ENCODE measurements around the gene PTPN23.

Gene PTPN23

DNA sequence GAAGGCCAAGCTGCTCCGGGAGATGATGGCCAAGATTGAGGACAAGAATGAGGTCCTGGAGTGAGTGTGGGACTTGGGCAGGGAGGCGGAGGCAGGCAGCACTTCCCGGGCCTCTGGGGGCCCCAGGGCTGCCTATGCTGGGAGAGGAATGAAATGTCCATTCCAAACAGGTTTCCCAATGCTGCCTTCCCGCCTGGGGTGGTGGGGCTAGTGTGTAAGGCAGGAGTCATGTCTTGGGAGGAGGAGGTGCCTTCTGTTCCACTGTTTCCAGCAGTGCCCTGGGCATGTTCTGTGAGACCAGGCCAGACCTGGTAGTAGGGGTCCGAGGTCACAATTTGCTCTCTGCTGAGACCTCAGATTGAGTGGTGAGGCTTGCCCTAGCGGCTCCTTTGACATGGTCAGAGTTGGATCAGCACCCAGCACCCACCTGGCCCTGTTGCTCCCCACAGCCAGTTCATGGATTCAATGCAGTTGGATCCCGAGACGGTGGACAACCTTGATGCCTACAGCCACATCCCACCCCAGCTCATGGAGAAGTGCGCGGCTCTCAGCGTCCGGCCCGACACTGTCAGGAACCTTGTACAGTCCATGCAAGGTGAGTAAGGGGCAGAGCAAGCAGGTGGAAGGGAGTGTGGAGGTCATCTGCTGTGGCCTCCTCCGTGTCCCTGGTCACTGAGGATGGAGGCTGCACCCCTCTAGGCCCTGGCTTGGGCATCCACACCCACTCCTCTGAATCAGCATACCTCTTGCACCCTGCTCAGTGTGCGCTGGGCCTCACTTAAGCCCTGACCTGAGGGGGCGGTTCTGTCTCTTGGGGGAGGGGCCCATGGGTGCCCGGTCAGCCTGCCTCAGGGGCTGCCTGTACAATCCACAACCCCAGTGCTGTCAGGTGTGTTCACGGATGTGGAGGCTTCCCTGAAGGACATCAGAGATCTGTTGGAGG is 27.3 kb downstream of the PTPN23 start:
- Histone ChIP-seq H3K36me3 (ENCODE audit: control insufficient read depth, insufficient read depth, low read length) (peaks cover 15% of the 10 kb centered on the region), H3K79me1 (ENCODE audit: low read length) (no peaks in the 10 kb centered on the region)
- no CpG with 5 or more reads among the region's 18 CpGs for WGBS (ENCODE audit: extremely low coverage, insufficient coverage, low lambda C conversion rate)

DNA sequence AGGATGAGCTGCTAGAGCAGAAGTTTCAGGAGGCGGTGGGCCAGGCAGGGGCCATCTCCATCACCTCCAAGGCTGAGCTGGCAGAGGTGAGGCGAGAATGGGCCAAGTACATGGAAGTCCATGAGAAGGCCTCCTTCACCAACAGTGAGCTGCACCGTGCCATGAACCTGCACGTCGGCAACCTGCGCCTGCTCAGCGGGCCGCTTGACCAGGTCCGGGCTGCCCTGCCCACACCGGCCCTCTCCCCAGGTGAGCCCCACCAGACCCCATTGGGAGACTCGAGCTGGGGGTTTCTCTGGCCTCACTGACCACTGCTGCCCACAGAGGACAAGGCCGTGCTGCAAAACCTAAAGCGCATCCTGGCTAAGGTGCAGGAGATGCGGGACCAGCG is 28.0 kb downstream of the PTPN23 start:
- Histone ChIP-seq H3K27ac (ENCODE audit: low read depth, low read length) (no peak overlapping the region), H3K9ac (ENCODE audit: low read length) (no peak overlapping the region), H3K36me3 (ENCODE audit: control insufficient read depth, insufficient read depth, low read length) (peaks cover 18% of the 10 kb centered on the region), H2AK5ac (ENCODE audit: low read length) (no peak overlapping the region), H3K4me1 (ENCODE audit: control insufficient read depth, low read depth, low read length) (no peaks in the 10 kb centered on the region), H3K79me1 (ENCODE audit: low read length) (no peaks in the 10 kb centered on the region), H4K8ac (ENCODE audit: low read depth, low read length) (no peak overlapping the region), H2BK120ac (ENCODE audit: low read depth, low read length) (no peak overlapping the region), H3K27me3 (ENCODE audit: insufficient read depth, low read length, poor library complexity) (no peaks in the 10 kb centered on the region), H3K4ac (ENCODE audit: low read depth, low read length) (no peak overlapping the region), H3K56ac (ENCODE audit: low read length) (no peak overlapping the region), H2BK15ac (replicated peaks; ENCODE audit: low read depth) (no peak overlapping the region), H3K23ac (ENCODE audit: low read length) (no peak overlapping the region), H2BK5ac (ENCODE audit: low read length) (no peak overlapping the region), H3K18ac (ENCODE audit: low read length) (no peak overlapping the region), H4K5ac (ENCODE audit: low read length) (no peak overlapping the region), H3K79me2 (ENCODE audit: control insufficient read depth, insufficient read depth, low read length) (no peaks in the 10 kb centered on the region), H3K4me2 (ENCODE audit: low read length) (no peak overlapping the region), H3K4me3 (ENCODE audit: low read length) (no peak overlapping the region)
- no peak for DNase-seq
- WGBS (ENCODE audit: extremely low coverage, insufficient coverage, low lambda C conversion rate): no CpG with 5 or more reads among the region's 15 CpGs

More for the DNA sequence above, 27.3 kb downstream of the PTPN23 start:
- Histone ChIP-seq H3K9ac (ENCODE audit: low read length) (no peak overlapping the region), H2BK15ac (replicated peaks; ENCODE audit: low read depth) (no peak overlapping the region), H3K27ac (ENCODE audit: low read depth, low read length) (no peak overlapping the region), H3K56ac (ENCODE audit: low read length) (no peak overlapping the region), H3K18ac (ENCODE audit: low read length) (no peak overlapping the region), H4K8ac (ENCODE audit: low read depth, low read length) (no peak overlapping the region), H2BK5ac (ENCODE audit: low read length) (no peak overlapping the region), H3K4ac (ENCODE audit: low read depth, low read length) (no peak overlapping the region), H3K4me2 (ENCODE audit: low read length) (no peak overlapping the region), H3K23ac (ENCODE audit: low read length) (no peak overlapping the region), H3K4me1 (ENCODE audit: control insufficient read depth, low read depth, low read length) (no peaks in the 10 kb centered on the region), H3K4me3 (ENCODE audit: low read length) (no peak overlapping the region), H3K27me3 (ENCODE audit: insufficient read depth, low read length, poor library complexity) (no peaks in the 10 kb centered on the region), H2AK5ac (ENCODE audit: low read length) (no peak overlapping the region), H4K5ac (ENCODE audit: low read length) (no peak overlapping the region), H2BK120ac (ENCODE audit: low read depth, low read length) (no peak overlapping the region), H3K79me2 (ENCODE audit: control insufficient read depth, insufficient read depth, low read length) (no peaks in the 10 kb centered on the region)
- no peak for DNase-seq

DNA sequence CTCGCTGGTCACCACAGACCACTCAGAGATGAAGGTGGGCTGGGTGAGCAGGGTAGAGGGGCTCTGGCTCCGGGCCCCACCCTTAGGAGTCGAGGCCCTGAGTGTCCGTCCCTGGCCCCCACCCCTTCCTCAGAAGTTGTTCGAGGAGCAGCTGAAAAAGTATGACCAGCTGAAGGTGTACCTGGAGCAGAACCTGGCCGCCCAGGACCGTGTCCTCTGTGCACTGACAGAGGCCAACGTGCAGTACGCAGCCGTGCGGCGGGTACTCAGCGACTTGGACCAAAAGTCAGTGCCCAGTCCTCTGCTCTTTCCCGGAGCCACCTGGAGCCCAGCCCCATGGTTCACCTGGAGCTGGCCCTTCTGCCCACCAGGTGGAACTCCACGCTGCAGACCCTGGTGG is 28.5 kb downstream of the PTPN23 start:
- Histone ChIP-seq H3K27me3 (ENCODE audit: insufficient read depth, low read length, poor library complexity) (no peaks in the 10 kb centered on the region), H3K56ac (ENCODE audit: low read length) (no peak overlapping the region), H3K18ac (ENCODE audit: low read length) (no peak overlapping the region), H3K27ac (ENCODE audit: low read depth, low read length) (no peak overlapping the region), H3K4me2 (ENCODE audit: low read length) (no peak overlapping the region), H3K79me1 (ENCODE audit: low read length) (no peaks in the 10 kb centered on the region), H3K9ac (ENCODE audit: low read length) (no peak overlapping the region), H3K4me3 (ENCODE audit: low read length) (no peak overlapping the region), H2BK120ac (ENCODE audit: low read depth, low read length) (no peak overlapping the region), H4K8ac (ENCODE audit: low read depth, low read length) (no peak overlapping the region), H2AK5ac (ENCODE audit: low read length) (no peak overlapping the region), H3K23ac (ENCODE audit: low read length) (no peak overlapping the region), H3K4ac (ENCODE audit: low read depth, low read length) (no peak overlapping the region), H3K79me2 (ENCODE audit: control insufficient read depth, insufficient read depth, low read length) (no peaks in the 10 kb centered on the region), H4K5ac (ENCODE audit: low read length) (no peak overlapping the region), H3K4me1 (ENCODE audit: control insufficient read depth, low read depth, low read length) (no peaks in the 10 kb centered on the region), H3K36me3 (ENCODE audit: control insufficient read depth, insufficient read depth, low read length) (peaks cover 22% of the 10 kb centered on the region), H2BK5ac (ENCODE audit: low read length) (no peak overlapping the region), H2BK15ac (replicated peaks; ENCODE audit: low read depth) (no peak overlapping the region)
- no CpG with 5 or more reads among the region's 15 CpGs for WGBS (ENCODE audit: extremely low coverage, insufficient coverage, low lambda C conversion rate)
- DNase-seq: no peak

DNA sequence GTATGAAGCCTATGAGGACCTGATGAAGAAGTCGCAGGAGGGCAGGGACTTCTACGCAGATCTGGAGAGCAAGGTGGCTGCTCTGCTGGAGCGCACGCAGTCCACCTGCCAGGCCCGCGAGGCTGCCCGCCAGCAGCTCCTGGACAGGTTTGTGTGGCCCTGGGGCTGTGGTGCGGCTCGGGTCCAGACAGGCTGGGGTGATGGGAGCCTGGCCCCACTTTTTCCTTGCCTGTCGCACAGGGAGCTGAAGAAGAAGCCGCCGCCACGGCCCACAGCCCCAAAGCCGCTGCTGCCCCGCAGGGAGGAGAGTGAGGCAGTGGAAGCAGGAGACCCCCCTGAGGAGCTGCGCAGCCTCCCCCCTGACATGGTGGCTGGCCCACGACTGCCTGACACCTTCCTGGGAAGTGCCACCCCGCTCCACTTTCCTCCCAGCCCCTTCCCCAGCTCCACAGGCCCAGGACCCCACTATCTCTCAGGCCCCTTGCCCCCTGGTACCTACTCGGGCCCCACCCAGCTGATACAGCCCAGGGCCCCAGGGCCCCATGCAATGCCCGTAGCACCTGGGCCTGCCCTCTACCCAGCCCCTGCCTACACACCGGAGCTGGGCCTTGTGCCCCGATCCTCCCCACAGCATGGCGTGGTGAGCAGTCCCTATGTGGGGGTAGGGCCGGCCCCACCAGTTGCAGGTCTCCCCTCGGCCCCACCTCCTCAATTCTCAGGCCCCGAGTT is 29.0 kb downstream of the PTPN23 start:
- H3K79me1 ChIP-seq (ENCODE audit: low read length): no peaks in the 10 kb centered on the region
- H2BK120ac ChIP-seq (ENCODE audit: low read depth, low read length): no peak overlapping the region
- no peak overlapping the region for H3K4me2 ChIP-seq (ENCODE audit: low read length)
- H3K56ac ChIP-seq (ENCODE audit: low read length): no peak overlapping the region
- no peak overlapping the region for H2BK5ac ChIP-seq (ENCODE audit: low read length)
- no peak overlapping the region for H2AK5ac ChIP-seq (ENCODE audit: low read length)
- H3K18ac ChIP-seq (ENCODE audit: low read length): no peak overlapping the region
- no peaks in the 10 kb centered on the region for H3K4me1 ChIP-seq (ENCODE audit: control insufficient read depth, low read depth, low read length)
- H3K23ac ChIP-seq (ENCODE audit: low read length): no peak overlapping the region
- no peak overlapping the region for H3K4ac ChIP-seq (ENCODE audit: low read depth, low read length)
- no peak overlapping the region for H3K9ac ChIP-seq (ENCODE audit: low read length)
- H4K5ac ChIP-seq (ENCODE audit: low read length): no peak overlapping the region
- no peak overlapping the region for H4K8ac ChIP-seq (ENCODE audit: low read depth, low read length)
- no peaks in the 10 kb centered on the region for H3K27me3 ChIP-seq (ENCODE audit: insufficient read depth, low read length, poor library complexity)
- H3K36me3 ChIP-seq (ENCODE audit: control insufficient read depth, insufficient read depth, low read length): peaks cover 23% of the 10 kb centered on the region
- no peak for DNase-seq
- WGBS (ENCODE audit: extremely low coverage, insufficient coverage, low lambda C conversion rate): no CpG with 5 or more reads among the region's 26 CpGs
- H3K4me3 ChIP-seq (ENCODE audit: low read length): no peak overlapping the region
- H3K27ac ChIP-seq (ENCODE audit: low read depth, low read length): no peak overlapping the region
- no peak overlapping the region for H2BK15ac ChIP-seq (replicated peaks; ENCODE audit: low read depth)
- no peaks in the 10 kb centered on the region for H3K79me2 ChIP-seq (ENCODE audit: control insufficient read depth, insufficient read depth, low read length)

DNA sequence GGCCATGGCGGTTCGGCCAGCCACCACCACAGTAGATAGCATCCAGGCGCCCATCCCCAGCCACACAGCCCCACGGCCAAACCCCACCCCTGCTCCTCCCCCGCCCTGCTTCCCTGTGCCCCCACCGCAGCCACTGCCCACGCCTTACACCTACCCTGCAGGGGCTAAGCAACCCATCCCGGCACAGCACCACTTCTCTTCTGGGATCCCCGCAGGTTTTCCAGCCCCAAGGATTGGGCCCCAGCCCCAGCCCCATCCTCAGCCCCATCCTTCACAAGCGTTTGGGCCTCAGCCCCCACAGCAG is 29.5 kb downstream of the PTPN23 start:
- Histone ChIP-seq H2BK15ac (replicated peaks; ENCODE audit: low read depth) (no peak overlapping the region), H2AK5ac (ENCODE audit: low read length) (no peak overlapping the region), H4K8ac (ENCODE audit: low read depth, low read length) (no peak overlapping the region), H3K9ac (ENCODE audit: low read length) (no peak overlapping the region), H3K23ac (ENCODE audit: low read length) (no peak overlapping the region), H3K56ac (ENCODE audit: low read length) (no peak overlapping the region), H3K27me3 (ENCODE audit: insufficient read depth, low read length, poor library complexity) (no peaks in the 10 kb centered on the region), H3K4me3 (ENCODE audit: low read length) (no peak overlapping the region), H3K4ac (ENCODE audit: low read depth, low read length) (no peak overlapping the region), H3K36me3 (ENCODE audit: control insufficient read depth, insufficient read depth, low read length) (peaks cover 23% of the 10 kb centered on the region), H2BK5ac (ENCODE audit: low read length) (no peak overlapping the region), H4K5ac (ENCODE audit: low read length) (no peak overlapping the region), H3K18ac (ENCODE audit: low read length) (no peak overlapping the region), H3K79me2 (ENCODE audit: control insufficient read depth, insufficient read depth, low read length) (no peaks in the 10 kb centered on the region), H3K4me2 (ENCODE audit: low read length) (no peak overlapping the region), H3K27ac (ENCODE audit: low read depth, low read length) (no peak overlapping the region), H3K79me1 (ENCODE audit: low read length) (no peaks in the 10 kb centered on the region), H2BK120ac (ENCODE audit: low read depth, low read length) (no peak overlapping the region), H3K4me1 (ENCODE audit: control insufficient read depth, low read depth, low read length) (no peaks in the 10 kb centered on the region)
- no CpG with 5 or more reads among the region's 10 CpGs for WGBS (ENCODE audit: extremely low coverage, insufficient coverage, low lambda C conversion rate)
- DNase-seq: no peak

Measured in mesendoderm (in vitro differentiated cells).